ENCODE measurements around the gene RPL36.

RPL36 gene

GRCh38 chr19:5671600-5671999, 18.5 kb upstream of the RPL36 start:
- TF ChIP-seq, protein P1, sequence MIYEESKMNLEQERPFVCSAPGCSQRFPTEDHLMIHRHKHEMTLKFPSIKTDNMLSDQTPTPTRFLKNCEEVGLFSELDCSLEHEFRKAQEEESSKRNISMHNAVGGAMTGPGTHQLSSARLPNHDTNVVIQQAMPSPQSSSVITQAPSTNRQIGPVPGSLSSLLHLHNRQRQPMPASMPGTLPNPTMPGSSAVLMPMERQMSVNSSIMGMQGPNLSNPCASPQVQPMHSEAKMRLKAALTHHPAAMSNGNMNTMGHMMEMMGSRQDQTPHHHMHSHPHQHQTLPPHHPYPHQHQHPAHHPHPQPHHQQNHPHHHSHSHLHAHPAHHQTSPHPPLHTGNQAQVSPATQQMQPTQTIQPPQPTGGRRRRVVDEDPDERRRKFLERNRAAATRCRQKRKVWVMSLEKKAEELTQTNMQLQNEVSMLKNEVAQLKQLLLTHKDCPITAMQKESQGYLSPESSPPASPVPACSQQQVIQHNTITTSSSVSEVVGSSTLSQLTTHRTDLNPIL (CRISPR knock-in tag; IDR thresholded peaks at IDR 0.05; ENCODE audit: low read depth): no peak
- TF ChIP-seq ESRRG (CRISPR knock-in tag; IDR thresholded peaks at IDR 0.05) (no peak), ZFP30 (CRISPR knock-in tag; IDR thresholded peaks at IDR 0.05) (no peak), ARNTL (CRISPR knock-in tag; IDR thresholded peaks at IDR 0.05; ENCODE audit: borderline replicate concordance, low read depth) (no peak), ZC3H10 (CRISPR knock-in tag; IDR thresholded peaks at IDR 0.05) (no peak), CSDC2 (CRISPR knock-in tag; IDR thresholded peaks at IDR 0.05) (no peak), SNAI2 (CRISPR knock-in tag; IDR thresholded peaks at IDR 0.05) (no peak), RARB (CRISPR knock-in tag; IDR thresholded peaks at IDR 0.05) (no peak), ZNF8 (CRISPR knock-in tag; IDR thresholded peaks at IDR 0.05) (no peak), ISL1 (CRISPR knock-in tag; IDR thresholded peaks at IDR 0.05) (no peak), OSR1 (CRISPR knock-in tag; IDR thresholded peaks at IDR 0.05) (no peak), TSHZ2 (CRISPR knock-in tag; IDR thresholded peaks at IDR 0.05) (no peak), BACH2 (CRISPR knock-in tag; IDR thresholded peaks at IDR 0.05; ENCODE audit: borderline replicate concordance) (no peak), ZFP3 (CRISPR knock-in tag; IDR thresholded peaks at IDR 0.05) (no peak), TCF4 (CRISPR knock-in tag; IDR thresholded peaks at IDR 0.05; ENCODE audit: borderline replicate concordance) (no peak)
- TF ChIP-seq, protein P2, sequence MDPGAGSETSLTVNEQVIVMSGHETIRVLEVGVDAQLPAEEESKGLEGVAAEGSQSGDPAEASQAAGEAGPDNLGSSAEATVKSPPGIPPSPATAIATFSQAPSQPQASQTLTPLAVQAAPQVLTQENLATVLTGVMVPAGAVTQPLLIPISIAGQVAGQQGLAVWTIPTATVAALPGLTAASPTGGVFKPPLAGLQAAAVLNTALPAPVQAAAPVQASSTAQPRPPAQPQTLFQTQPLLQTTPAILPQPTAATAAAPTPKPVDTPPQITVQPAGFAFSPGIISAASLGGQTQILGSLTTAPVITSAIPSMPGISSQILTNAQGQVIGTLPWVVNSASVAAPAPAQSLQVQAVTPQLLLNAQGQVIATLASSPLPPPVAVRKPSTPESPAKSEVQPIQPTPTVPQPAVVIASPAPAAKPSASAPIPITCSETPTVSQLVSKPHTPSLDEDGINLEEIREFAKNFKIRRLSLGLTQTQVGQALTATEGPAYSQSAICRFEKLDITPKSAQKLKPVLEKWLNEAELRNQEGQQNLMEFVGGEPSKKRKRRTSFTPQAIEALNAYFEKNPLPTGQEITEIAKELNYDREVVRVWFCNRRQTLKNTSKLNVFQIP (CRISPR knock-in tag; IDR thresholded peaks at IDR 0.05; ENCODE audit: borderline replicate concordance, low read depth): no peak
- no peak for ATAC-seq

DNA sequence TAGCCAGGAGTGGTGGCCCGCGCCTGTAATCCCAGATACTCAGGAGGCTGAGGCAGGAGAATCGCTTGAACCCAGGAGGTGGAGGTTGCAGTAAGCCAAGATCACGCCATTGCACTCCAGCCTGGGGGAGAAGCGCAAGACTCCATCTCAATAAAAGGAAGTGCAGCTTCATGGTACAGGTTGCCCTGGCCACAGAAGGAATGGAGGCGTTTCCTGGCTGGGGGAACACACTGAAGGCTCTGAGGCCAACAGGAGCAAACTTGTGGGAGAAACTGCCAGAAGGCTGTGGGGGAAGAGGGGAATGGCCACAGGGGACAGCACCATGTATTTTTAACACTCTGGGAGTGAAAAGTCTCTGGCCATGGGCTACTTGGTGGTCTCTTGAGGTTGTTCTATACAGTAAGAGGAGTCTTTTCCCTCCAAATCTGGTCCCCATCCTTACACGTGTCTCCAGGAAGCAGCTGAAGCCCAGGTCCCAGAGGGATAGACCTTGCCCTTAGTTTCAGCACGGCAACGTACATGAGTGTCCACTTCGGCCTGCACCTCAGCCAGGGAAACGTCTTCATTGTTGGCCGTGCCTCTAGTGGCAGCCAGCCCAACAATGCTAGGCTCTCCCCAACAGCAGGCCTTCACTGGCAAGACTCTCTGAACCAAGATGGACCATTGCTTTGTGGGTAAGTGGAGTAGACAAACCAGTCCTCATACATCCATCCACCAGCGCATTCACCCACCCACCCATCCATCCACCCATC, 17.2 kb upstream of the RPL36 start:
- TF ChIP-seq SNAI2 (CRISPR knock-in tag; IDR thresholded peaks at IDR 0.05) (no peak), PATZ1 (CRISPR knock-in tag; IDR thresholded peaks at IDR 0.05; ENCODE audit: borderline replicate concordance) (no peak), ZFP30 (CRISPR knock-in tag; IDR thresholded peaks at IDR 0.05) (no peak), ESRRG (CRISPR knock-in tag; IDR thresholded peaks at IDR 0.05) (no peak), ISL1 (CRISPR knock-in tag; IDR thresholded peaks at IDR 0.05) (no peak), RARB (CRISPR knock-in tag; IDR thresholded peaks at IDR 0.05) (no peak), ZNF565 (CRISPR knock-in tag; conservative IDR thresholded peaks at IDR 0.05; ENCODE audit: low read depth) (no peak), PPARA (CRISPR knock-in tag; IDR thresholded peaks at IDR 0.05; ENCODE audit: borderline replicate concordance) (no peak), TCF4 (CRISPR knock-in tag; IDR thresholded peaks at IDR 0.05; ENCODE audit: borderline replicate concordance) (no peak), ZC3H10 (CRISPR knock-in tag; IDR thresholded peaks at IDR 0.05) (no peak)
- TF ChIP-seq, protein P3, sequence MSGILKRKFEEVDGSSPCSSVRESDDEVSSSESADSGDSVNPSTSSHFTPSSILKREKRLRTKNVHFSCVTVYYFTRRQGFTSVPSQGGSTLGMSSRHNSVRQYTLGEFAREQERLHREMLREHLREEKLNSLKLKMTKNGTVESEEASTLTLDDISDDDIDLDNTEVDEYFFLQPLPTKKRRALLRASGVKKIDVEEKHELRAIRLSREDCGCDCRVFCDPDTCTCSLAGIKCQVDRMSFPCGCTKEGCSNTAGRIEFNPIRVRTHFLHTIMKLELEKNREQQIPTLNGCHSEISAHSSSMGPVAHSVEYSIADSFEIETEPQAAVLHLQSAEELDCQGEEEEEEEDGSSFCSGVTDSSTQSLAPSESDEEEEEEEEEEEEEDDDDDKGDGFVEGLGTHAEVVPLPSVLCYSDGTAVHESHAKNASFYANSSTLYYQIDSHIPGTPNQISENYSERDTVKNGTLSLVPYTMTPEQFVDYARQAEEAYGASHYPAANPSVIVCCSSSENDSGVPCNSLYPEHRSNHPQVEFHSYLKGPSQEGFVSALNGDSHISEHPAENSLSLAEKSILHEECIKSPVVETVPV (CRISPR knock-in tag; IDR thresholded peaks at IDR 0.05): no peak
- no peak for ATAC-seq

DNA sequence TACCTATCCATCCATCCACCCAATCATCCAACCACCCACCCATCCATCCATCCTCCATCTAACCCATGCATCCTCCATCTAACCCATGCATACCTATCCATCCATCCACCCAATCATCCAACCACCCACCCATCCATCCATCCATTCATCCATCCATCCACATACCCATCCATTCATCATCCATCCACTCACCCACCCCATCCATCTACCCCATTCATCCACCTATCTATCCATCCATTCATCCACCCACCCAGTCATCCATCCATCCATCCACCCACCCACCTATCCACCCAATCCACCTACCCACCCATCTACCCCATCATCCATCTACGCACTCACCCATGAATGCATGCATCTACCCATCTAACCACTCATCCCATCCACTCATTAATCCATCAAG, 16.3 kb upstream of the RPL36 start:
- no peak for ATAC-seq
- TF ChIP-seq, protein P2 (CRISPR knock-in tag; IDR thresholded peaks at IDR 0.05; ENCODE audit: borderline replicate concordance, low read depth): no peak
- no peak for TF ChIP-seq GLIS3 (CRISPR knock-in tag; IDR thresholded peaks at IDR 0.05)
- TF ChIP-seq OSR1 (CRISPR knock-in tag; IDR thresholded peaks at IDR 0.05): no peak
- TF ChIP-seq, protein P3 (CRISPR knock-in tag; IDR thresholded peaks at IDR 0.05): no peak
- TF ChIP-seq PATZ1 (CRISPR knock-in tag; IDR thresholded peaks at IDR 0.05; ENCODE audit: borderline replicate concordance): no peak
- no peak for TF ChIP-seq ISL1 (CRISPR knock-in tag; IDR thresholded peaks at IDR 0.05)
- TF ChIP-seq BACH2 (CRISPR knock-in tag; IDR thresholded peaks at IDR 0.05; ENCODE audit: borderline replicate concordance): no peak
- TF ChIP-seq ZNF565 (CRISPR knock-in tag; conservative IDR thresholded peaks at IDR 0.05; ENCODE audit: low read depth): no peak
- TF ChIP-seq ESRRG (CRISPR knock-in tag; IDR thresholded peaks at IDR 0.05): no peak

All from SK-N-SH treated with all-trans-retinoic acid at 6 μM for 48 hours (cell line).